Measurements from ENCODE around the gene SLC39A3.

SLC39A3 gene

GRCh38 chr19:2774083-2774679 is 34.4 kb upstream of the SLC39A3 start:
- no peaks in the 10 kb centered on the region for H3K27me3 Mint-ChIP-seq
- H3K27ac Mint-ChIP-seq, result no peak overlapping the region
- peaks cover 60% of the 10 kb centered on the region for H3K4me1 Mint-ChIP-seq
- no peaks in the 10 kb centered on the region for H3K9me3 Mint-ChIP-seq
- H3K4me3 Mint-ChIP-seq, result no peak overlapping the region
- no peak for DNase-seq
- ATAC-seq, result no peak

GRCh38 chr19:2771786-2772674 is 32.2 kb upstream of the SLC39A3 start:
- DNase-seq (no peak), ATAC-seq (no peak)
- Mint-ChIP-seq H3K27me3 (no peaks in the 10 kb centered on the region), H3K27ac (peak overlapping the region in 1 of 2 donors; percentile 54), H3K4me3 (no peak overlapping the region), H3K9me3 (no peaks in the 10 kb centered on the region), H3K4me1 (peaks cover 46% of the 10 kb centered on the region)

GRCh38 chr19:2770055-2771013 is 30.5 kb upstream of the SLC39A3 start:
- ATAC-seq, result no peak
- Mint-ChIP-seq H3K27me3 (no peaks in the 10 kb centered on the region), H3K27ac (peak overlapping the region in 1 of 2 donors; percentile 78), H3K4me1 (peaks cover 29% of the 10 kb centered on the region), H3K9me3 (no peaks in the 10 kb centered on the region), H3K4me3 (no peak overlapping the region)
- DNase-seq, result no peak

GRCh38 chr19:2769218-2769617 is 29.4 kb upstream of the SLC39A3 start:
- no peaks in the 10 kb centered on the region for H3K9me3 Mint-ChIP-seq
- no peak overlapping the region for H3K27ac Mint-ChIP-seq

GRCh38 chr19:2768365-2769132 is 28.7 kb upstream of the SLC39A3 start:
- Mint-ChIP-seq H3K4me1 (peaks cover 13% of the 10 kb centered on the region), H3K27me3 (no peaks in the 10 kb centered on the region)
- ATAC-seq, result no peak

More at GRCh38 chr19:2769218-2769617, 29.4 kb upstream of the SLC39A3 start:
- H3K4me3 Mint-ChIP-seq, result no peak overlapping the region
- no peaks in the 10 kb centered on the region for H3K27me3 Mint-ChIP-seq
- no peak for ATAC-seq
- H3K4me1 Mint-ChIP-seq, result peaks cover 18% of the 10 kb centered on the region
- DNase-seq, result no peak

GRCh38 chr19:2767688-2768087 is 27.9 kb upstream of the SLC39A3 start:
- Mint-ChIP-seq H3K27ac (peak overlapping the region in 1 of 2 donors; percentile 31), H3K27me3 (no peaks in the 10 kb centered on the region), H3K4me3 (no peak overlapping the region), H3K4me1 (peaks cover 13% of the 10 kb centered on the region), H3K9me3 (no peaks in the 10 kb centered on the region)
- ATAC-seq (no peak), DNase-seq (no peak)

More at GRCh38 chr19:2768365-2769132, 28.7 kb upstream of the SLC39A3 start:
- no peak overlapping the region for H3K4me3 Mint-ChIP-seq
- no peaks in the 10 kb centered on the region for H3K9me3 Mint-ChIP-seq
- no peak for DNase-seq
- no peak overlapping the region for H3K27ac Mint-ChIP-seq

GRCh38 chr19:2766594-2767372 is 27.0 kb upstream of the SLC39A3 start:
- no peaks in the 10 kb centered on the region for H3K27me3 Mint-ChIP-seq

GRCh38 chr19:2765376-2765775 is 25.6 kb upstream of the SLC39A3 start:
- Mint-ChIP-seq H3K9me3 (no peaks in the 10 kb centered on the region), H3K4me3 (no peak overlapping the region), H3K4me1 (peaks cover 10% of the 10 kb centered on the region), H3K27ac (no peak overlapping the region), H3K27me3 (no peaks in the 10 kb centered on the region)
- no peak for DNase-seq
- ATAC-seq, result no peak

More at GRCh38 chr19:2766594-2767372, 27.0 kb upstream of the SLC39A3 start:
- Mint-ChIP-seq H3K27ac (no peak overlapping the region), H3K9me3 (no peaks in the 10 kb centered on the region), H3K4me1 (peaks cover 11% of the 10 kb centered on the region), H3K4me3 (no peak overlapping the region)
- no peak for DNase-seq
- no peak for ATAC-seq

GRCh38 chr19:2764945-2765344 is 25.1 kb upstream of the SLC39A3 start:
- Mint-ChIP-seq H3K4me3 (no peak overlapping the region), H3K4me1 (peaks cover 6% of the 10 kb centered on the region), H3K9me3 (no peaks in the 10 kb centered on the region), H3K27ac (peak overlapping the region in 1 of 2 donors; percentile 78), H3K27me3 (no peaks in the 10 kb centered on the region)
- DNase-seq (no peak), ATAC-seq (no peak)

GRCh38 chr19:2763687-2764086 is 23.9 kb upstream of the SLC39A3 start:
- H3K9me3 Mint-ChIP-seq, result no peaks in the 10 kb centered on the region
- no peaks in the 10 kb centered on the region for H3K27me3 Mint-ChIP-seq
- no peak overlapping the region for H3K4me3 Mint-ChIP-seq
- no peak for DNase-seq
- ATAC-seq, result no peak
- peaks cover 13% of the 10 kb centered on the region for H3K4me1 Mint-ChIP-seq
- H3K27ac Mint-ChIP-seq, result no peak overlapping the region

- Mint-ChIP-seq H3K4me1 (peaks cover 13% of the 10 kb centered on the region), H3K27ac (peak overlapping the region in 1 of 2 donors; percentile 91)
- no peak for ATAC-seq
These were observed 23.1 kb upstream of the SLC39A3 start for GRCh38 chr19:2762783-2763496.

GRCh38 chr19:2761876-2762782 is 22.3 kb upstream of the SLC39A3 start:
- DNase-seq, result no peak
- Mint-ChIP-seq H3K9me3 (no peaks in the 10 kb centered on the region), H3K27ac (peak overlapping the region; percentile 25 to 91), H3K27me3 (no peaks in the 10 kb centered on the region), H3K4me1 (peaks cover 13% of the 10 kb centered on the region), H3K4me3 (no peak overlapping the region)
- no peak for ATAC-seq

More at GRCh38 chr19:2762783-2763496, 23.1 kb upstream of the SLC39A3 start:
- H3K9me3 Mint-ChIP-seq, result no peaks in the 10 kb centered on the region
- H3K27me3 Mint-ChIP-seq, result no peaks in the 10 kb centered on the region
- no peak overlapping the region for H3K4me3 Mint-ChIP-seq
- DNase-seq, result no peak

- H3K4me3 Mint-ChIP-seq, result no peak overlapping the region
- H3K27me3 Mint-ChIP-seq, result no peaks in the 10 kb centered on the region
- peaks cover 13% of the 10 kb centered on the region for H3K4me1 Mint-ChIP-seq
- H3K9me3 Mint-ChIP-seq, result no peaks in the 10 kb centered on the region
- ATAC-seq (peak; percentile 15), DNase-seq (no peak)
- no peak overlapping the region for H3K27ac Mint-ChIP-seq
These were observed 21.5 kb upstream of the SLC39A3 start for GRCh38 chr19:2761309-2761677.

Data from stimulated activated naive CD8-positive, alpha-beta T cell treated with anti-CD3 and anti-CD28 coated beads, Interleukin-15, amount 100 ng/mL, for 72 hours (primary cell).